Measurements from ENCODE around the gene ARID1A.

ARID1A gene

DNA sequence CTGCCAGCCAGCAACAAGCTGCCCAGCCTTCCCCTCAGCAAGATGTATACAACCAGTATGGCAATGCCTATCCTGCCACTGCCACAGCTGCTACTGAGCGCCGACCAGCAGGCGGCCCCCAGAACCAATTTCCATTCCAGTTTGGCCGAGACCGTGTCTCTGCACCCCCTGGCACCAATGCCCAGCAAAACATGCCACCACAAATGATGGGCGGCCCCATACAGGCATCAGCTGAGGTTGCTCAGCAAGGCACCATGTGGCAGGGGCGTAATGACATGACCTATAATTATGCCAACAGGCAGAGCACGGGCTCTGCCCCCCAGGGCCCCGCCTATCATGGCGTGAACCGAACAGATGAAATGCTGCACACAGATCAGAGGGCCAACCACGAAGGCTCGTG is 78.6 kb downstream of the ARID1A start:
- no peak for TF ChIP-seq FOXP2 (optimal IDR thresholded peaks at IDR 0.05; ENCODE audit: borderline replicate concordance, extremely low read depth, extremely low read length, insufficient read depth)
- no peak for TF ChIP-seq TAF1 (IDR thresholded peaks at IDR 0.05; ENCODE audit: borderline replicate concordance, insufficient read depth, low read length)
- TF ChIP-seq, protein P1, sequence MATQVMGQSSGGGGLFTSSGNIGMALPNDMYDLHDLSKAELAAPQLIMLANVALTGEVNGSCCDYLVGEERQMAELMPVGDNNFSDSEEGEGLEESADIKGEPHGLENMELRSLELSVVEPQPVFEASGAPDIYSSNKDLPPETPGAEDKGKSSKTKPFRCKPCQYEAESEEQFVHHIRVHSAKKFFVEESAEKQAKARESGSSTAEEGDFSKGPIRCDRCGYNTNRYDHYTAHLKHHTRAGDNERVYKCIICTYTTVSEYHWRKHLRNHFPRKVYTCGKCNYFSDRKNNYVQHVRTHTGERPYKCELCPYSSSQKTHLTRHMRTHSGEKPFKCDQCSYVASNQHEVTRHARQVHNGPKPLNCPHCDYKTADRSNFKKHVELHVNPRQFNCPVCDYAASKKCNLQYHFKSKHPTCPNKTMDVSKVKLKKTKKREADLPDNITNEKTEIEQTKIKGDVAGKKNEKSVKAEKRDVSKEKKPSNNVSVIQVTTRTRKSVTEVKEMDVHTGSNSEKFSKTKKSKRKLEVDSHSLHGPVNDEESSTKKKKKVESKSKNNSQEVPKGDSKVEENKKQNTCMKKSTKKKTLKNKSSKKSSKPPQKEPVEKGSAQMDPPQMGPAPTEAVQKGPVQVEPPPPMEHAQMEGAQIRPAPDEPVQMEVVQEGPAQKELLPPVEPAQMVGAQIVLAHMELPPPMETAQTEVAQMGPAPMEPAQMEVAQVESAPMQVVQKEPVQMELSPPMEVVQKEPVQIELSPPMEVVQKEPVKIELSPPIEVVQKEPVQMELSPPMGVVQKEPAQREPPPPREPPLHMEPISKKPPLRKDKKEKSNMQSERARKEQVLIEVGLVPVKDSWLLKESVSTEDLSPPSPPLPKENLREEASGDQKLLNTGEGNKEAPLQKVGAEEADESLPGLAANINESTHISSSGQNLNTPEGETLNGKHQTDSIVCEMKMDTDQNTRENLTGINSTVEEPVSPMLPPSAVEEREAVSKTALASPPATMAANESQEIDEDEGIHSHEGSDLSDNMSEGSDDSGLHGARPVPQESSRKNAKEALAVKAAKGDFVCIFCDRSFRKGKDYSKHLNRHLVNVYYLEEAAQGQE (IDR thresholded peaks at IDR 0.05; ENCODE audit: insufficient read depth in 1 of 2, low read depth in 2 of 2, low read length in 2 of 2), result no peak
- no peak for TF ChIP-seq SIN3A (IDR thresholded peaks at IDR 0.05; ENCODE audit: borderline replicate concordance, insufficient read depth, low read length)
- no peak for TF ChIP-seq POLR2AphosphoS5 (IDR thresholded peaks at IDR 0.05; ENCODE audit: low read depth, low read length)

DNA sequence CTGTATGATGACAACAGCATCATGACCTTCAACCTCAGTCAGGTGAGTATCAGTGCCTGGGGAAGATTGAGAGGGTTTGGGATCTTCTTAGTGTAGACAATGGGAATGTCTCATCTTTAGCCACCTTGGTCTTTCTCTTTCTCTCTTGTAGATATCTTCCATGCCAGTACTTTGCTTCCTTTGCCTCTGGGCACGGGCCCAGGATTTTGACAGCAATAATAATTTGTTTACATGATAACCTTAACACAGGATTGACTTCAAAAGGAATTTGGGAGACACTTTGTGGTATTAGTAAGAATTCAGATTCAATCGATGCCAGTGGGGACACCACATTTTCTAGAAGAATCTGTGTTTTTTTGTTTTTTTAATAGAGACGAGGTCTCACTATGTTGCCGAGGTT is 79.9 kb downstream of the ARID1A start:
- no peak for TF ChIP-seq FOXP2 (optimal IDR thresholded peaks at IDR 0.05; ENCODE audit: borderline replicate concordance, extremely low read depth, extremely low read length, insufficient read depth)
- TF ChIP-seq SIN3A (IDR thresholded peaks at IDR 0.05; ENCODE audit: borderline replicate concordance, insufficient read depth, low read length), result no peak
- no peak for TF ChIP-seq POLR2AphosphoS5 (IDR thresholded peaks at IDR 0.05; ENCODE audit: low read depth, low read length)
- no peak for TF ChIP-seq TAF1 (IDR thresholded peaks at IDR 0.05; ENCODE audit: borderline replicate concordance, insufficient read depth, low read length)

DNA sequence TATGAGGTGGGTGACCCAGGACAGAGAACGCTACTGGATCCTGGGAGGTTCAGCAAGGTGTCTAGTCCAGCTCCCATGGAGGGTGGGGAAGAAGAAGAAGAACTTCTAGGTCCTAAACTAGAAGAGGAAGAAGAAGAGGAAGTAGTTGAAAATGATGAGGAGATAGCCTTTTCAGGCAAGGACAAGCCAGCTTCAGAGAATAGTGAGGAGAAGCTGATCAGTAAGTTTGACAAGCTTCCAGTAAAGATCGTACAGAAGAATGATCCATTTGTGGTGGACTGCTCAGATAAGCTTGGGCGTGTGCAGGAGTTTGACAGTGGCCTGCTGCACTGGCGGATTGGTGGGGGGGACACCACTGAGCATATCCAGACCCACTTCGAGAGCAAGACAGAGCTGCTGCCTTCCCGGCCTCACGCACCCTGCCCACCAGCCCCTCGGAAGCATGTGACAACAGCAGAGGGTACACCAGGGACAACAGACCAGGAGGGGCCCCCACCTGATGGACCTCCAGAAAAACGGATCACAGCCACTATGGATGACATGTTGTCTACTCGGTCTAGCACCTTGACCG is 83.4 kb downstream of the ARID1A start:
- TF ChIP-seq, protein P1 (IDR thresholded peaks at IDR 0.05; ENCODE audit: insufficient read depth in 1 of 2, low read depth in 2 of 2, low read length in 2 of 2), result no peak
- TF ChIP-seq SIN3A (IDR thresholded peaks at IDR 0.05; ENCODE audit: borderline replicate concordance, insufficient read depth, low read length) (no peak), TAF1 (IDR thresholded peaks at IDR 0.05; ENCODE audit: borderline replicate concordance, insufficient read depth, low read length) (no peak), POLR2AphosphoS5 (IDR thresholded peaks at IDR 0.05; ENCODE audit: low read depth, low read length) (no peak), FOXP2 (optimal IDR thresholded peaks at IDR 0.05; ENCODE audit: borderline replicate concordance, extremely low read depth, extremely low read length, insufficient read depth) (no peak)

DNA sequence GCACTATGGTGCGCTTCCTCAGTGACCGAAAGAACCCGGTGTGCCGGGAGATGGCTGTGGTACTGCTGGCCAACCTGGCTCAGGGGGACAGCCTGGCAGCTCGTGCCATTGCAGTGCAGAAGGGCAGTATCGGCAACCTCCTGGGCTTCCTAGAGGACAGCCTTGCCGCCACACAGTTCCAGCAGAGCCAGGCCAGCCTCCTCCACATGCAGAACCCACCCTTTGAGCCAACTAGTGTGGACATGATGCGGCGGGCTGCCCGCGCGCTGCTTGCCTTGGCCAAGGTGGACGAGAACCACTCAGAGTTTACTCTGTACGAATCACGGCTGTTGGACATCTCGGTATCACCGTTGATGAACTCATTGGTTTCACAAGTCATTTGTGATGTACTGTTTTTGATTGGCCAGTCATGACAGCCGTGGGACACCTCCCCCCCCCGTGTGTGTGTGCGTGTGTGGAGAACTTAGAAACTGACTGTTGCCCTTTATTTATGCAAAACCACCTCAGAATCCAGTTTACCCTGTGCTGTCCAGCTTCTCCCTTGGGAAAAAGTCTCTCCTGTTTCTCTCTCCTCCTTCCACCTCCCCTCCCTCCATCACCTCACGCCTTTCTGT is 84.6 kb downstream of the ARID1A start:
- TF ChIP-seq SIN3A (IDR thresholded peaks at IDR 0.05; ENCODE audit: borderline replicate concordance, insufficient read depth, low read length), result no peak
- no peak for TF ChIP-seq FOXP2 (optimal IDR thresholded peaks at IDR 0.05; ENCODE audit: borderline replicate concordance, extremely low read depth, extremely low read length, insufficient read depth)
- TF ChIP-seq, protein P1 (IDR thresholded peaks at IDR 0.05; ENCODE audit: insufficient read depth in 1 of 2, low read depth in 2 of 2, low read length in 2 of 2), result no peak
- no peak for TF ChIP-seq TAF1 (IDR thresholded peaks at IDR 0.05; ENCODE audit: borderline replicate concordance, insufficient read depth, low read length)
- no peak for TF ChIP-seq POLR2AphosphoS5 (IDR thresholded peaks at IDR 0.05; ENCODE audit: low read depth, low read length)

DNA sequence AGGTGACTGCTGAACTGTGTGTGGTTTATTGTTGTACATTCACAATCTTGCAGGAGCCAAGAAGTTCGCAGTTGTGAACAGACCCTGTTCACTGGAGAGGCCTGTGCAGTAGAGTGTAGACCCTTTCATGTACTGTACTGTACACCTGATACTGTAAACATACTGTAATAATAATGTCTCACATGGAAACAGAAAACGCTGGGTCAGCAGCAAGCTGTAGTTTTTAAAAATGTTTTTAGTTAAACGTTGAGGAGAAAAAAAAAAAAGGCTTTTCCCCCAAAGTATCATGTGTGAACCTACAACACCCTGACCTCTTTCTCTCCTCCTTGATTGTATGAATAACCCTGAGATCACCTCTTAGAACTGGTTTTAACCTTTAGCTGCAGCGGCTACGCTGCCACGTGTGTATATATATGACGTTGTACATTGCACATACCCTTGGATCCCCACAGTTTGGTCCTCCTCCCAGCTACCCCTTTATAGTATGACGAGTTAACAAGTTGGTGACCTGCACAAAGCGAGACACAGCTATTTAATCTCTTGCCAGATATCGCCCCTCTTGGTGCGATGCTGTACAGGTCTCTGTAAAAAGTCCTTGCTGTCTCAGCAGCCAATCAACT is 85.5 kb downstream of the ARID1A start:
- no peak for TF ChIP-seq FOXP2 (optimal IDR thresholded peaks at IDR 0.05; ENCODE audit: borderline replicate concordance, extremely low read depth, extremely low read length, insufficient read depth)
- no peak for TF ChIP-seq SIN3A (IDR thresholded peaks at IDR 0.05; ENCODE audit: borderline replicate concordance, insufficient read depth, low read length)

All from PFSK-1 (cell line).